ENCODE measurements around the gene ARIH2. TPM values are rescaled to one million over a fixed set of nuclear protein-coding genes. Genes with fewer than 3 reads are reported as not detected.

Gene ARIH2
- total RNA-seq, 1 experiment from 2014 or later: 167 TPM

GRCh38 chr3:48984663-48985062 lies 66.0 kb downstream of the ARIH2 start:
- TF ChIP-seq CTCF (IDR thresholded peaks at IDR 0.05; ENCODE audit: unreplicated experiment): no peak
- BruUV-seq (replicated peaks): no TSS peak
- ChIA-PET POLR2A (interaction anchor here (1.4 to 2.3 kb wide), 2 partner anchors 12 to 23 kb away, joined by 4 to 6 read pairs; partner anchors contain the start of gene WDR6), CTCF (interaction anchor here (0.7 to 1.7 kb wide), 4 partner anchors 29 to 465 kb away, joined by 3 to 7 read pairs (median 4); partner anchors contain the start of gene NDUFAF3)
- peaks cover 16% of the 10 kb centered on the region for H3K4me1 Mint-ChIP-seq (ENCODE audit: insufficient read depth, unreplicated experiment)
- DNase-seq (ENCODE audit: unreplicated experiment): no peak
- no peak overlapping the region for H3K4me3 Mint-ChIP-seq (ENCODE audit: unreplicated experiment)
- intact Hi-C loops (cut with micrococcal nuclease): no loop called here
- no peaks in the 10 kb centered on the region for H3K9me3 Mint-ChIP-seq (ENCODE audit: unreplicated experiment)
- H3K27ac Mint-ChIP-seq (ENCODE audit: low read depth, unreplicated experiment): peak overlapping the region; percentile 12
- no peaks in the 10 kb centered on the region for H3K27me3 Mint-ChIP-seq (ENCODE audit: insufficient read depth, unreplicated experiment)
- H3K36me3 Mint-ChIP-seq (ENCODE audit: insufficient read depth, unreplicated experiment): peaks cover 50% of the 10 kb centered on the region

- Mint-ChIP-seq H3K27ac (ENCODE audit: low read depth, unreplicated experiment) (peak overlapping the region; percentile 39), H3K36me3 (ENCODE audit: insufficient read depth, unreplicated experiment) (peaks cover 38% of the 10 kb centered on the region), H3K4me1 (ENCODE audit: insufficient read depth, unreplicated experiment) (peaks cover 18% of the 10 kb centered on the region), H3K27me3 (ENCODE audit: insufficient read depth, unreplicated experiment) (no peaks in the 10 kb centered on the region), H3K4me3 (ENCODE audit: unreplicated experiment) (no peak overlapping the region), H3K9me3 (ENCODE audit: unreplicated experiment) (no peaks in the 10 kb centered on the region)
- ChIA-PET POLR2A (interaction anchor here (0.6 to 2.3 kb wide), 2 partner anchors 22 to 229 kb away, joined by 4 to 6 read pairs; partner anchors contain the start of gene WDR6), CTCF (interaction anchor here (0.6 to 5.7 kb wide), 8 partner anchors 11 to 463 kb away, joined by 3 to 38 read pairs (median 6); partner anchors contain the start of genes NDUFAF3 and WDR6)
- intact Hi-C loops (cut with micrococcal nuclease): no loop called here
- no peak for TF ChIP-seq CTCF (IDR thresholded peaks at IDR 0.05; ENCODE audit: unreplicated experiment)
- BruUV-seq (replicated peaks): no TSS peak
- DNase-seq (ENCODE audit: unreplicated experiment): no peak
Measured at GRCh38 chr3:48985831-48986376, 67.3 kb downstream of the ARIH2 start.

GRCh38 chr3:48989126-48989795 lies 70.6 kb downstream of the ARIH2 start:
- CTCF ChIA-PET: interaction anchor here (0.6 to 5.7 kb wide), 17 partner anchors 9 to 460 kb away, joined by 3 to 38 read pairs (median 3); partner anchors contain the start of genes DALRD3, IMPDH2, NDUFAF3 and QRICH1
- POLR2A ChIA-PET: interaction anchor here (0.7 to 7.4 kb wide), 13 partner anchors 9 to 362 kb away, joined by 3 to 131 read pairs (median 4); partner anchors contain the start of genes ARIH2, DALRD3, IMPDH2 and LAMB2
- TF ChIP-seq CTCF (IDR thresholded peaks at IDR 0.05; ENCODE audit: unreplicated experiment): no peak
- BruUV-seq (replicated peaks): TSS peak; percentile 37
- peaks cover 12% of the 10 kb centered on the region for H3K36me3 Mint-ChIP-seq (ENCODE audit: insufficient read depth, unreplicated experiment)
- no peak for DNase-seq (ENCODE audit: unreplicated experiment)
- no peaks in the 10 kb centered on the region for H3K9me3 Mint-ChIP-seq (ENCODE audit: unreplicated experiment)
- intact Hi-C loops (cut with micrococcal nuclease): loop anchor here (2.0 kb wide), 3 partner anchors 18 to 460 kb away; partner anchors contain the start of gene WDR6
- H3K27me3 Mint-ChIP-seq (ENCODE audit: insufficient read depth, unreplicated experiment): no peaks in the 10 kb centered on the region
- H3K27ac Mint-ChIP-seq (ENCODE audit: low read depth, unreplicated experiment): peak overlapping the region; percentile 71
- H3K4me3 Mint-ChIP-seq (ENCODE audit: unreplicated experiment): peak overlapping the region; percentile 89
- H3K4me1 Mint-ChIP-seq (ENCODE audit: insufficient read depth, unreplicated experiment): peaks cover 29% of the 10 kb centered on the region
